Measurements from ENCODE around the gene GPBAR1. TPM values are rescaled to one million over a fixed set of nuclear protein-coding genes. Genes with fewer than 3 reads are reported as not detected.

The GPBAR1 gene
- total RNA-seq, 5 donors from 2014 or later (not counting 1 experiment from before 2014, with no cell fraction given): 0.89 to 2.7 (median 1.2) TPM

GRCh38 chr2:218289639-218290315 is 29.0 kb downstream of the GPBAR1 start:
- POLR2A ChIA-PET: no interaction called here
- no peaks in the 10 kb centered on the region for H3K27me3 ChIP-seq (replicated peaks in 1 of 2; ENCODE audit: control insufficient read depth in 2 of 2, extremely low read depth in 1 of 2, insufficient read depth in 2 of 2, low read length in 1 of 2)
- H3K4me1 ChIP-seq (ENCODE audit: control insufficient read depth in 1 of 2, extremely low read depth in 1 of 2, insufficient read depth in 2 of 2, low read length in 2 of 2): peaks cover 52 to 92% of the 10 kb centered on the region in 2 experiments
- no peak for DNase-seq
- peak overlapping the region; percentile 81 to 95 for H3K4me3 ChIP-seq (ENCODE audit: control insufficient read depth in 1 of 2, extremely low read depth in 1 of 2, low read length in 1 of 2)
- Mint-ChIP-seq H3K4me1 (peaks cover 76 to 83% (median 82%) of the 10 kb centered on the region in 3 donors), H3K27ac (peak overlapping the region; percentile 97 to 100), H3K4me3 (peak overlapping the region; percentile 83 to 91 (median 91)), H3K27me3 (no peaks in the 10 kb centered on the region), H3K9me3 (no peaks in the 10 kb centered on the region), H3K36me3 (peaks cover 4% of the 10 kb centered on the region)
- CTCF ChIA-PET: interaction anchor here (0.5 to 2.4 kb wide), 11 partner anchors 16 to 144 kb away, joined by 3 to 10 read pairs (median 4); partner anchors contain the start of genes AAMP (in 1 of the 2), CATIP (in 1 of the 2) and PNKD (in 1 of the 2)
- WGBS (ENCODE audit: insufficient coverage): 53% methylated on average over 2 of the region's 6 CpGs
- peak overlapping the region; percentile 90 for H3K27ac ChIP-seq (ENCODE audit: low read length)
- H3K36me3 ChIP-seq (ENCODE audit: control insufficient read depth in 2 of 2, extremely low read depth in 1 of 2, insufficient read depth in 1 of 2, low read length in 1 of 2): no peaks in the 10 kb centered on the region
- ATAC-seq (replicated peaks in 1 of 4): no peak
- no peaks in the 10 kb centered on the region for H3K9me3 ChIP-seq

GRCh38 chr2:218290316-218291261 is 29.8 kb downstream of the GPBAR1 start:
- POLR2A ChIA-PET: interaction anchor here (0.6 to 1.2 kb wide), 3 partner anchors 21 to 417 kb away, joined by 3 to 11 read pairs (median 4); partner anchors contain the start of genes AAMP (in 1 of the 2) and PNKD (in 1 of the 2)
- Mint-ChIP-seq H3K36me3 (peaks cover 4% of the 10 kb centered on the region), H3K9me3 (no peaks in the 10 kb centered on the region), H3K27me3 (no peaks in the 10 kb centered on the region), H3K4me3 (peak overlapping the region; percentile 83 to 91 (median 91)), H3K27ac (peak overlapping the region; percentile 97 to 100), H3K4me1 (peaks cover 71 to 77% (median 75%) of the 10 kb centered on the region in 3 donors)
- peak overlapping the region; percentile 90 for H3K27ac ChIP-seq (ENCODE audit: low read length)
- peak overlapping the region; percentile 81 to 95 for H3K4me3 ChIP-seq (ENCODE audit: control insufficient read depth in 1 of 2, extremely low read depth in 1 of 2, low read length in 1 of 2)
- CTCF ChIA-PET: interaction anchor here (0.5 to 2.8 kb wide), 16 partner anchors 8 to 143 kb away, joined by 3 to 21 read pairs (median 5); partner anchors contain the start of genes AAMP (in 1 of the 2), CATIP (in 1 of the 2) and PNKD (in 1 of the 2)
- ATAC-seq (replicated peaks in 1 of 4): peak; percentile 8 to 32 (median 22)
- H3K27me3 ChIP-seq (replicated peaks in 1 of 2; ENCODE audit: control insufficient read depth in 2 of 2, extremely low read depth in 1 of 2, insufficient read depth in 2 of 2, low read length in 1 of 2): peaks cover 0 to 2% of the 10 kb centered on the region in 2 experiments
- H3K36me3 ChIP-seq (ENCODE audit: control insufficient read depth in 2 of 2, extremely low read depth in 1 of 2, insufficient read depth in 1 of 2, low read length in 1 of 2): no peaks in the 10 kb centered on the region
- no peaks in the 10 kb centered on the region for H3K9me3 ChIP-seq
- peaks cover 44 to 87% of the 10 kb centered on the region in 2 experiments for H3K4me1 ChIP-seq (ENCODE audit: control insufficient read depth in 1 of 2, extremely low read depth in 1 of 2, insufficient read depth in 2 of 2, low read length in 2 of 2)
- peak in 31 of 35 experiments; percentile 25 to 74 (median 44) for DNase-seq
- 27% methylated on average over 7 of the region's 12 CpGs for WGBS (ENCODE audit: insufficient coverage)

GRCh38 chr2:218291318-218292047 is 30.7 kb downstream of the GPBAR1 start:
- DNase-seq (peak in 1 of 35 experiments; percentile 41), ATAC-seq (replicated peaks in 1 of 4) (peak in 3 of 4 experiments; percentile 0 to 4 (median 1))
- Histone ChIP-seq H3K27me3 (replicated peaks in 1 of 2; ENCODE audit: control insufficient read depth in 2 of 2, extremely low read depth in 1 of 2, insufficient read depth in 2 of 2, low read length in 1 of 2) (peaks cover 0 to 2% of the 10 kb centered on the region in 2 experiments), H3K4me1 (ENCODE audit: control insufficient read depth in 1 of 2, extremely low read depth in 1 of 2, insufficient read depth in 2 of 2, low read length in 2 of 2) (peaks cover 37 to 78% of the 10 kb centered on the region in 2 experiments), H3K27ac (ENCODE audit: low read length) (peak overlapping the region; percentile 90), H3K4me3 (ENCODE audit: control insufficient read depth in 1 of 2, extremely low read depth in 1 of 2, low read length in 1 of 2) (peak overlapping the region; percentile 81 to 95), H3K9me3 (no peaks in the 10 kb centered on the region), H3K36me3 (ENCODE audit: control insufficient read depth in 2 of 2, extremely low read depth in 1 of 2, insufficient read depth in 1 of 2, low read length in 1 of 2) (no peaks in the 10 kb centered on the region)
- 6% methylated on average over 7 of the region's 12 CpGs for WGBS (ENCODE audit: insufficient coverage)
- CTCF ChIA-PET: interaction anchor here (0.5 to 2.9 kb wide), 16 partner anchors 9 to 267 kb away, joined by 3 to 21 read pairs (median 6); partner anchors contain the start of genes AAMP (in 1 of the 2), CATIP (in 1 of the 2) and PNKD (in 1 of the 2)
- Mint-ChIP-seq H3K4me3 (peak overlapping the region; percentile 83 to 91 (median 91)), H3K27ac (peak overlapping the region; percentile 97 to 100), H3K9me3 (no peaks in the 10 kb centered on the region), H3K36me3 (peaks cover under 1% of the 10 kb centered on the region), H3K4me1 (peaks cover 62 to 68% (median 66%) of the 10 kb centered on the region in 3 donors), H3K27me3 (no peaks in the 10 kb centered on the region)
- POLR2A ChIA-PET: interaction anchor here (0.9 to 1.2 kb wide), 2 partner anchors 21 to 76 kb away, joined by 3 to 4 read pairs; partner anchors contain the start of genes AAMP (in 1 of the 2) and PNKD (in 1 of the 2)

- POLR2A ChIA-PET: interaction anchor here in 1 of 2 donors (1.2 kb wide), 1 partner anchor 22 kb away, joined by 4 read pairs; the partner anchor contains the start of genes AAMP and PNKD
- peak within 1 kb of the TSS; percentile 97 to 100 for H3K27ac Mint-ChIP-seq
- peak within 1 kb of the TSS; percentile 81 to 95 for H3K4me3 ChIP-seq (ENCODE audit: control insufficient read depth in 1 of 2, extremely low read depth in 1 of 2, low read length in 1 of 2)
- H3K27ac ChIP-seq (ENCODE audit: low read length): peak within 1 kb of the TSS; percentile 90
- peak; percentile 86 to 90 (median 86) for ATAC-seq (replicated peaks in 1 of 4)
- peak; percentile 58 to 89 (median 75) for DNase-seq
- peaks cover 54 to 59% (median 57%) of the 10 kb centered on the region in 3 donors for H3K4me1 Mint-ChIP-seq
- H3K4me1 ChIP-seq (ENCODE audit: control insufficient read depth in 1 of 2, extremely low read depth in 1 of 2, insufficient read depth in 2 of 2, low read length in 2 of 2): peaks cover 33 to 69% of the 10 kb centered on the region in 2 experiments
- H3K27me3 ChIP-seq (replicated peaks in 1 of 2; ENCODE audit: control insufficient read depth in 2 of 2, extremely low read depth in 1 of 2, insufficient read depth in 2 of 2, low read length in 1 of 2): peaks cover 0 to 2% of the 10 kb centered on the region in 2 experiments
- WGBS (ENCODE audit: insufficient coverage): 5% methylated on average over 42 of the region's 63 CpGs
- H3K9me3 Mint-ChIP-seq: no peaks in the 10 kb centered on the region
- no peaks in the 10 kb centered on the region for H3K36me3 Mint-ChIP-seq
- CTCF ChIA-PET: interaction anchor here (0.5 to 2.9 kb wide), 17 partner anchors 9 to 266 kb away, joined by 3 to 21 read pairs (median 3); partner anchors contain the start of genes CATIP (in 2 of the 2), AAMP (in 1 of the 2) and PNKD (in 1 of the 2)
- no peaks in the 10 kb centered on the region for H3K36me3 ChIP-seq (ENCODE audit: control insufficient read depth in 2 of 2, extremely low read depth in 1 of 2, insufficient read depth in 1 of 2, low read length in 1 of 2)
- no peaks in the 10 kb centered on the region for H3K9me3 ChIP-seq
- H3K27me3 Mint-ChIP-seq: no peaks in the 10 kb centered on the region
- H3K4me3 Mint-ChIP-seq: peak within 1 kb of the TSS; percentile 83 to 91 (median 91)
Observed at GRCh38 chr2:218292048-218293014, 31.5 kb downstream of the GPBAR1 start, which contains the start of gene TMBIM1. Gene TMBIM1, minus strand, starts transcription at chr2:218292503. Its CDS starts 10,362 bp downstream, at chr2:218282141.

Data from T-cell (primary cell).